ENCODE results near the gene GAK.

The GAK gene

GRCh38 chr4:826508-827208 lies 105.5 kb downstream of the GAK start:
- DNase-seq = peak in 1 of 2 experiments; percentile 29

DNA sequence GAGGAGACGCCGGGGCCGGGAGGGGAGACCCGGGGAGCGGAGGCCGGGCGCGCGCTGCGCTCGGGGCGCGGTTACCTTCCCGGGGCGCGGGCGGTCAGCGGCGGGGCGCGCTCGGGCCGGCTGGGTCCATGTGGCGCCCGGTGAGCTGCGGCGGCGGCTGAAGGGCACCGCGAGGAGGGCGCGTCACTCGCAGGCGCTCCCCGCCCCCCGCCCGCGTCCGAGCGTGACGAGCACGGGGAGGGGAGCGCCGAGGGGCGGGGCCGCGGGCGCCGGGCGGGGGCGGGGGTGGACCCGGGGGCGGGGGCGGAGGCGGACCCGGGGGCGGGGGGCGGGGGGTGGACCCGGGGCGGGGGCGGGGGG lies 106.2 kb downstream of the GAK start, which contains the start of gene CPLX1:
Gene CPLX1, minus strand, starts transcription at position 159 of the 360 bp plus-strand sequence. CDS start 1,607 bp downstream, outside the sequence.
- DNase-seq = peak; percentile 27 to 79

DNA sequence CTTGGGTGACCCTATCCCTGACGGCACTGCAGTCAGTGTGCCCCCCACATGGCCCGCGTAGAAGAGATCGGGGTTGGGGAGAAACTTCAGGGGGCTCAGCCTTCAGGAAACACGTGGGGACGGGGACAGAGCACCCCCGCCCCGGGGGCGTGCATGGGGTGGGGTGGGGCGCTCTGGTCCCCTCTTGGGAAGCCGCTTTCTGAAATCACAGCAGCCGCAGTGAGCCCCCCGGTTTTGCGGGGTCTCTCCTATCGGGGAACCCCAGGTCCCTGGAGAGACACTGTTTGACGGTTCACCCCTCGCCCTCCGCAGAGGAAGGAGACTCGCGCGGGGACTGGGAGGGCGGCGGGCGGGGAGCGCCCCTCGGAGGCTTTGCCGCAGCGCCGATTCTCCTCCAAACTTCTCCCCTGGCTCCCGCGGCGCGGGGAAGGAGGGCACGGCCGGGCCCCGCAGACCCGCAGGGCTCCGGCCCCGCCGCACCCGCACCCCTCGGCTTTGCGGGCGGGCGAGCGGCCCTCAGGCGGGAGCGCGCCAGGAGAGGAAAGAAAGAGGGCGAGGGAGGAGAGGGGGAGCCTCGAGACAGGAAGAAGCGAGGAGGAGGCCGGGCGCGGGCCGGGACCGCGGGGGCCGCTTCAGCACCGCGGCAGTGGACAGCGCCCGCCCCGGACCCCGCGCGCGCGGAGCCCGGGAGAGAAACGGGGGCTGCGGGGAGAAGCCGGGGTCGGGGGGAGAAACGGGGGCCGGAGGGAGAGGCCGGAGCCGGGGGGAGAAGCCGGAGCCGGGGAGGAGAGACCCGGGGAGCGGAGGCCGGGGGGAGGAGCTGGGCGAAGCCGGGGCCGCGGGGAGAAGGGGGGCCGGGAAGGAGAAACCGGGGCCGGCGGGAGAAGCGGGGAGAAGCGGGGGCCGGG lies 106.8 kb downstream of the GAK start:
- peak in 1 of 2 experiments; percentile 42 for DNase-seq

DNA sequence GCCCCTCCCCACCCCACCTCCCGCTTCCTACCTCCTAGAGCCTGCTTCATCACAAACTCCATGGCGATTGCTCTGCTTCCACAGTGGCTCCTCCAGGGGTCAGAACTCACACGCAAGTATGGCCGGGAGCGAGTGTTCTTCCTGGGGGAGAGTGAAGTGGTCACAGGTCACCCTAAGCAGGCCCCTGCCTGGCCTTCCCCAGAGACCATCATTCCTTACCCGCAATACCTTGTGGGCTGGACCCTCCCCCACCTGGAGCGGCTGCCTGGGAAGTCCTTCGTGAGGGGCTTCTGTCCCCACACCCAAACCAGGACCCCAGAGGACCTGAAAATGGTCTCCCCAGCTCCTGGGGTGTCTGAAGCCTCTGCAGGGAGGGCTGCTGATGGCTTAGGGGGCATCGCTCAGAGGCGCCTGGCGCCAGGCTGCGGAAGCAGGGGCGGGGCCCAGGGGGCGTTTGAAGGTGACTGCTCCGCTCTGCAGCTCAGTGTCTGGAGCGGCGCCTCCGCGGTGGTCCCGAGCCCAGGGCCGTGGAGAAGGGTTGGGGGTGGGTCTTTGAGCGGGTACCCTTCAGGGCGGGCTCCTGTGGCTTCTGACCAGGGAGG lies 107.6 kb downstream of the GAK start:
- DNase-seq = no peak

GRCh38 chr4:823761-824460 lies 108.2 kb downstream of the GAK start:
- DNase-seq = no peak

DNA sequence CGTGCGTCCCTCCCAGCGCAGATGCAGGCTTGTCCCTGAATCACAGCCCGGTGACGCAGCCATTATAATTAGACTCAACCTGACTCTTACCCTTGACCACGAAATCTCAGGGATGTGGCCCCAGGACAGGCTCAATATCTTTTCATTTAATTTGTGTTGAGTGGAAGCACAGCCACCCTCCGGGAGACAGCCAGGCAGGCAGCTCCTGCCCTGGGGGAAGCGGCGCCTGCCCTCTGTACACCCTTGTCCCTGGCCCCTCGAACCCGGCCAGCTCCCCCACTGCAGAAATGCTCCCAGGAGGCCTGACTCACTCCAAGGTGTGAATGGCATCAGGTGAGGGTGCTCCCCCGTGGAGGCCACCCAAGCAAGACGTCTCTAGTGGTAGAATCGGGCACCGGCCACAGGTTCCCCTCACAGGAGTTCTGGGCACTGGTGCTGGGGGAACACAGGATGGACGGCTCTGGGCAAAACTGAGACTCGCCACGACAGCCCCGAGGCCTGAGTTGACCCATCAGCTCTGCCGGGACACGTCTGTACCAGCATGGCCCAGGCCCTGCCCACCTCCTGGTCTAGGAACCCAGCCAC lies 108.8 kb downstream of the GAK start:
- DNase-seq = no peak

GRCh38 chr4:822361-823175 lies 109.5 kb downstream of the GAK start:
- no peak for DNase-seq

DNA sequence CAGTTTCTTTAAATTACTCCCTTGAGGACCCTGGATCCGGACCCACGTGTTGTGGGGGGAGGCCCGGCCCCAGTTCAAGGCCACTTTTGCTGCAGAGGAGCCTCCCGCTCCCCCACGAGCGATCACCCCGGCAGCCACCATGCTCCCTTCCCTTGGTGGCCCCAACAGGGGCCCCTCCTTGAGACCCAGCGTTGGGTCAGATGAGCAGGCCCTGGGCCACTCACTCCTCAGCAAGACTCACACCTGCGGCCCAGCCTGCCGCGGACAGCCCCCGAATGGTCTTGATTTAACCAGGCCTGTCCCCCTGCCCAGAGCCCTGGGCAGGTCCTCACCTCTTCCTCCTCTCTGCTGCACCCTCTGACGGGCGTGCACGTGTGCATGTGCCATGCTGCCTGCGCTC lies 110.5 kb downstream of the GAK start:
- DNase-seq = no peak

DNA sequence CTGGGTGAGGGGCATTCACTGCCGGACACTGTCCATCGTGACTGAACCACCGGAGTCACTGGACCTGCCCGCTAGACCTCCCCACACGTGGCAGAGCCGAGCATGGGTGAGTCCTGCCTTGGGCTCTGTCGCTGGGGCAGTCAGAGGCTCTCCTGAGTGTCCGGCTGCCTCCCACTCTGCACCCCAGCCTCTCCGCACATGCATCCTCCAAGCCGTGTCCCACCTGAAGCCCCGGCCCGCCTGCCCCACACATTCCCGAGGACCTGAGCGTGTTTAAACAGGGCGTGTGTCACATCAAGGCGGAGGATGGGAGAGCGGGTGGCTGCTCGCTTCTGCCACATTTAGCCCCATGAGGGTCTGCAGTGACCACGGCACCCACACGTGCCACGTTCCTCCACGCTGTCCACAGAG lies 110.9 kb downstream of the GAK start:
- no peak for DNase-seq

DNA sequence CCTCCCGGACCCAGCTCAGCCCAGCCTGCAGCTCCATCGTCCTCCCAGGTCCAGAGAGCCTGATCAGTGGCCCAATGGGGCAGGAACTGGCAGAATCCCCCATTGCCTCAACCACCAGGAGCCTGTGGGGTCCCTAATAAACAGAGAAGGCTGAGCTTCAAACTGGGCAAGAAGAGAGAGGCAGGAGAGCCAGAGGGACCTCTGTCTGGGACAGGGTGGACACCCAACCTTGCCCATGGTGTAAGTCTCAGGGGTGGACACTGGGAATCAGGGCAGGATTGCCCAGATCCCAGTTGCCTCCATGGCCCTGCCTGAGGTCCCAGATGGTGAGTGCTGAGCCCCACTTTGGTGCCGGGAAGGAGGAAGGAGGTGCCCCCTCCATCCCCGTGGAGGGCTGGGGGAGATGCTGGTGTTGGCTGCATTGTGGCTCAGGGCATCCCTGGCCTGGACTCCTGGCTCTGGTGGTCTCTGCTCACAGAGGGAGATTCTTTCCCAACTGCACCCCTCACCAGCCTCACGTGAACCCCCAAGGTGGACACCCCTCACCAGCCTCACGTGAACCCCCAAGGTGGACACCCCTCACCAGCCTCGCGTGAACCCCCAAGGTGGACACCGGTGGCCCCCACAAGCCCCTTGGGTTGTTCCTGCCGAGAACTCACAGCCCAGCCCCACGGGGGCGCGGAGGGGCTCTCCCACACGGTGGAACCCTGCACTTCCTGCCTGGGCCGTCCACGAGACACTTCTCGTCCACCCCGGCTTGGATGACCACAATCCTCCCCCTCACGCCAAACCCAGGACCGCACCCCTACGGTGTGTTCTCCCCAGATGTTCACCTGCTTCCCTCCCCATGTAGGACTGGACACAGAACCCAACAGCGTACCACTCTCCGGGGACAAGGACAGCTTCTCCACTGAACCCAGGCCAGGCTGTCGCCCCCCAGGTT lies 111.6 kb downstream of the GAK start:
- no peak for DNase-seq

DNA sequence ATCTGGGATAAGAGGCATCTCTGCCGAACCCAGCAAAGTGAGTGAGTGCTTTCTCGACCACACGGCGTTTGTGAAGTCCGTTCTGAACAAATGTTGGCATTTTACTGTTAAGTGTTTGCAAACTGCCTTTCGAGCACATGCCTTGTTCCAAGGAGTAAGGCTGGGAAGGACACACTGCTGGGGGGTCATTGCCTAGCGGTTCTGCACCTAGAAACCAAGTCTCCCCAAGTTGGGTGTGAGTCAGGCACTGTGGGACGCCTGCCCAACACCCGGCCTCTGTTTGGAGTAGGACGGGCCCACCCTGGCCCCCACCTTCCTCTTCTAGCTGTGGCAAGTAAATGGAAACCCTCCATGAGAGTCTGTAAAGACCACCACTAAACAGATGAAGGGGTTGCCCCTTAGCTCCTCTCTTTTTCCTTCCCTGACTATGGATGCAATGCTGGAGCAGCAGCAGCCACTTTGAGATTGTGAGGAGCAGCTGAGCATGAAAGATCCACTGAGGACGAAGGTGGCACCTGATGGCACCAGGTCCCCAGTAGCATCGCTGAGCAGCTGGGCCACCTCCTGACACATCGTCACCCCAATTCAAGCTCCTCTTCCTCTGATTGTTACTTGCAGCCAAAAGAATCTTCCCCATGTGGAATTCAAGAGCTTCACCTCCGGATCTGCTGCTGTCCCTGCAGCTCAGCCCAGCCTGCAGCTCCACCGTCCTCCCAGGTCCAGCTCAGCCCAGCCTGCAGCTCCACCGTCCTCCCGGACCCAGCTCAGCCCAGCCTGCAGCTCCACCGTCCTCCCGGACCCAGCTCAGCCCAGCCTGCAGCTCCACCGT lies 112.5 kb downstream of the GAK start:
- DNase-seq = no peak

DNA sequence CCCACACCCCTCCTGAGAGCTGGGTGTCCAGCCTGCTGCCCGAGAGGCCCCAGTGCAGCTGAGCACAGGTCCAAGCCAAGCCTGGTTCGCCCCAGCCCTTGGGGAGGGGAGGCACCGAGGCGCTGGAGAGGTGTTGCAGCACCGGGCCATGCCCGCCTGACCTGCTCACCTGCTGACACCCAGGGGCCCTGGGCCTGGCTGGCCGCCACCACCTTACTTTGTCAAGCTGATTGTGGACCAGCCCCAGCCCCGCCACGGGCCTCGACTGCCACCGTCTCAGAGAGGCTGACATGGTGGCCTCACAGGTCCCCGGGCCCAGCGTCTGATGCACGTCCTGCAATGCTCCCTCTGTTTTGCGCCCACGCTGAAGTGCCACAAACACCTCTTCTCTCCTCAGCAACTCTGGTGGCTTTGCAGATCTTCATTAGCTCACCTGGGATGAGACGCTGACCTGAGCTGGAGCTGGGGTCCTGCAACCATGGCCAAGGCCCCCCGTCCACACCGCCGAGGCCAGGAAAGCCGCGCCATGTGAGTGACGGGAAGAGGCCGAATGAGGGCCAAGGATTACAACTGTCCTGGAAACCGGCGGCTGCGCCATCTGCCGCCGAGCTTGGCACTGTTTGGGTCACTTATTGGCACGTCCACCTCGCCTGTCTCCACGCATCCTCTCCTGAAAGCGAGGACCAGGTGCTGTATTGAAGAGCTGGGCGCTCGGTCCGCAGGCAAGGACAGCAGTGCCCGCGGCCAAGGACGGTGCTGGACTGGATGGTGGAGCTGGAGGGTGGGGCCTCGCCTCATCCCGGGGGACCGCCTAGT lies 113.8 kb downstream of the GAK start:
- no peak for DNase-seq

DNA sequence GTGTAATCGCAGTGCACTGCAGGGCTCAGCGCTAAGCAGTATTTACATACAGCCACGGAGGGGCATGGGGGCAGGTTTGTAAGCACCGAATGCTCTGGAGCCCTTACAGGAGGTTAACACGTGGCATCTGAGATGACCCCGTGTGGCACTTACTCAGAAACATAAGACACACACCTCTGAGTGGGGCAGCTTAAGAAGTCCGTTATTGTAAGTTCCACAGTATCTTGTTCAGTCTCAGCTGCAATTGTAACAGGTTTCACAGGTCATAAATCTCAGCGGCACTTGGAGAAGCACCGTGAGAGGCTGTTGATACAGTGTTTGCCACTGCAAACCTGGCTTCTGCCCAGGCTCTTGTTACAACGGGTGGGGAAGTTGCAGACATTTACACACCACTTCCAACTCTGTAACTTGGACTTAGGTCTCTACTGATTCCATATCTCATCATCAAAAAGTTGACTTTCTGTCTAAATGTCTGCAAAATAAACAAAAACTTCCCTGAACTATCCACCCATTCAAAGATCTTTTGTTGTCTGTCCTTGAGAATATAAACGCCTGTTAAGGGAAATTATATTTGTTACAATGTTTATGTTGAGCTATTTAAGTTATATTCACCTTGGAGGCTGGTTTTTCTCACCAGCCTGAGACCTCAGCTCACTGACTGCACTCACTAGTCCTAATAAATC lies 116.5 kb downstream of the GAK start:
- DNase-seq = no peak

DNA sequence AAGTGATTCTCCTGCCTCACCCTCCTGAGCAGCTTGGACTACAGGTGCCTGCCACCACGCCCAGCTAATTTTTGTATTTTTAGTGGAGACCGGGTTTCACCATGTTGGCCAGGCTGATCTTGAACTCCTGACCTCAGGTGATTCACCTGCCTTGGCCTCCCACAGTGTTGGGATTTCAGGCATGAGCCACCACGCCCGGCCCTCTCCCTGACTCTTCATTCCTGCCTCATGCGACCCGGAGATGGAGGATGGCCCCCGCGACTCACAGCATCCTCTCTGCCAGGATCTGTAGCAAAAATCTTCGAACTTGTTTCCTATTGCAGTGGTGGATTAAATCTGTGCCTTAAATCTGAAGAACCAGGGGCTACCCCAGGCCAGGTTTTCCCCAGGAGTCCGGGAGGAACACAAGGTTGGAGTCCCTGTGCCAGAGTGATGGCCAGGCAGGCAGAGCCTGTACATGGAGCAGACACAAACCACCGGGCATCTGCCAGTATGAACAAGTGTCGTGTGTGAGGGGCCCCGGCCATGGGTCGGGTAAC lies 117.7 kb downstream of the GAK start:
- no peak for DNase-seq

DNA sequence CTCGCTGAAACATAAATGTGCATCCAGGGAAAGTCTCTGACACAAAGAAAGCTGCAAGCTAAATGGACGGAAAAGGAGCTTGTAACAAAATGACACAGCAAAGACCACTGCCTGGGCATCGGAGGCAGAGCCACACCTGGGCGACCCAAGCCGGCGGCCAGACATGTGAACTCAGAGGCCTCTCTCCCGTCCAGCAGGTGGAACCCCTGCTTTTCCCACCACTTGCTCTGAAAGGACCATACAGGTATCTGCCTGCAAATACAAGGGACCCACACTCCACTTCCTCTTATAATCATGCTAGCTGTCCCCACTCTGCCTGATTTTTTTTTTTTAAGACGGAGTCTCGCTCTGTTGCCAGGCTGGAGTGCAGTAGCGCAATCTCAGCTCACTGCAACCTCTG lies 118.2 kb downstream of the GAK start:
- DNase-seq = peak in 1 of 2 experiments; percentile 25

DNA sequence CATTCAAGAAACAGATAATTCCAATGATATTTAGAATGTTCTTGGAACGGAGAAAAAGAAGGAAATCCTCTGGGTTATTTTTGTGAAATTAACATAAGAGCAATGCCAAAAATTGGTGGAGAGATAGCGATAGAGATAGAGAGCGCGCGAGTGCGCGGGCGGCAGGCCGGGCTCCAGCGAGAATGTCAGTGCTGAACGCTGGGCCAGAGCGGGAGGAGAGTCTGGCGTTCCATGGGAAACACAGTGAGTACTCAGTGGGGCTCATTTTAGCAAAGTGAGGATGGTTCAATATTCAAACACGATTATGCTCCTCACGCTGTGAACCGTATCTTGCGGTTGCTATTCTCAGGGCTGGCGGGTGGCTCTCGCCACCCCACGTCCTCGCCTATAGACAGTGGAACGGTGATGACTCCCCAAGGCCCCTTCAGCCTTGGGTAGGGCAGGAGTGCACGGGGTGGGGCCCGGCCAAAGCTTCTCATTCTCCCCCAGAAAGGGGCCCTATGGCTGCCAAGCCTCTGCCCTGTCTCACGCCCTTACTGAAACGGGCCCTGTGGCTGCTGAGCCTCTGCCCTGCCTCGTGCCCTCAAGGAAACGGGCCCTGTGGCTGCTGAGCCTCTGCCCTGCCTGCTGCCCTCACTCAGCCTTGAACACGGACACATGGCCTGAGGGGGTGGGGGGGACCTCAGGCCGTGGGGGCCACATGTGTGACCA lies 123.1 kb downstream of the GAK start:
- no peak for DNase-seq

GRCh38 chr4:807792-808191 lies 124.3 kb downstream of the GAK start:
- DNase-seq = no peak

Data from NCI-H526 (cell line).